DND-41 (cell line): ENCODE data around the gene PCK2.

Experiments
- ATAC-seq: fragments of 200-7000 bp; cut with Tn5 transposase; 3 replicates; pipeline ENCODE4 v1.9.1; 2021; ENCODE audit warnings: low read depth; ENCODE audit not compliant: insufficient read depth
- DNase-seq: peaks from one replicate; pipeline ENCODE4 v3.0.0-alpha.2; 2020
- H2AFZ ChIP-seq: 2 replicates; pipeline ENCODE4 v1.6.0; 2012; ENCODE audit warnings: low read depth, low read length
- H3K27ac ChIP-seq: 2 replicates; pipeline ENCODE4 v1.5.1; 2012; ENCODE audit warnings: low read length, inconsistent platforms
- H3K27me3 ChIP-seq: fragments of 200-600 bp; sonication (generic); 2 replicates; pipeline ENCODE4 v1.6.0; 2012; ENCODE audit warnings: low read length, mild to moderate bottlenecking, inconsistent platforms; ENCODE audit not compliant: insufficient read depth, poor library complexity
- H3K36me3 ChIP-seq: 2 replicates; pipeline ENCODE4 v1.5.1; 2012; ENCODE audit warnings: low read length, inconsistent platforms; ENCODE audit not compliant: insufficient read depth
- H3K4me1 ChIP-seq: 2 replicates; pipeline ENCODE4 v1.5.1; 2012; ENCODE audit warnings: mild to moderate bottlenecking, low read length; ENCODE audit not compliant: insufficient read depth
- H3K4me2 ChIP-seq: 2 replicates; pipeline ENCODE4 v1.6.0; 2012; ENCODE audit warnings: mild to moderate bottlenecking, moderate library complexity, low read length, inconsistent platforms; ENCODE audit not compliant: insufficient read depth
- H3K4me3 ChIP-seq, 2 experiments: fragments of 200-600 bp in 1 of 2; shearing (Covaris generic) in 1 of 2; 2 replicates each; pipeline ENCODE4 v1.5.1; 2012 to 2016; ENCODE audit warnings: inconsistent platforms in 2 of 2, low read length in 2 of 2, mild to moderate bottlenecking in 2 of 2, low read depth in 1 of 2, moderate library complexity in 1 of 2
- H3K79me2 ChIP-seq: 2 replicates; pipeline ENCODE4 v1.6.0; 2012; ENCODE audit warnings: low read length, inconsistent platforms; ENCODE audit not compliant: insufficient read depth
- H3K9ac ChIP-seq: 2 replicates; pipeline ENCODE4 v1.6.0; 2012; ENCODE audit warnings: low read depth, mild to moderate bottlenecking, inconsistent platforms, low read length, moderate library complexity
- H3K9me3 ChIP-seq: 2 replicates; pipeline ENCODE4 v1.5.1; 2012; ENCODE audit warnings: low read length, moderate library complexity, mild to moderate bottlenecking, inconsistent platforms; ENCODE audit not compliant: insufficient read depth, severe bottlenecking
- H4K20me1 ChIP-seq: 2 replicates; pipeline ENCODE4 v1.6.0; 2012; ENCODE audit warnings: low read length; ENCODE audit not compliant: insufficient read depth
- CTCF ChIP-seq: IDR thresholded peaks from 2 replicates; pipeline ENCODE4 v1.5.1; 2012; ENCODE audit warnings: borderline replicate concordance, low read length, moderate library complexity, mild to moderate bottlenecking; ENCODE audit not compliant: poor library complexity, severe bottlenecking; ENCODE audit errors: extremely low read depth
- EZH2 ChIP-seq: IDR thresholded peaks from 3 replicates; pipeline ENCODE4 v1.6.1; 2012; ENCODE audit warnings: borderline replicate concordance, low read depth, mild to moderate bottlenecking, moderate library complexity, low read length, inconsistent platforms; ENCODE audit not compliant: severe bottlenecking

The PCK2 gene

GRCh38 chr14:24071836-24072430, 22.2 kb upstream of the PCK2 start:
- Histone ChIP-seq H4K20me1 (peaks cover 6% of the 10 kb centered on the region; the same call in 1 of the 2 replicates), H3K9ac (no peak overlapping the region), H2AFZ (no peak overlapping the region), H3K27me3 (no peaks in the 10 kb centered on the region), H3K9me3 (no peaks in the 10 kb centered on the region), H3K4me2 (no peak overlapping the region), H3K27ac (no peak overlapping the region), H3K79me2 (no peaks in the 10 kb centered on the region), H3K36me3 (no peaks in the 10 kb centered on the region), H3K4me3 (no peak overlapping the region), H3K4me1 (no peaks in the 10 kb centered on the region)
- ATAC-seq: no peak
- no peak for DNase-seq
- TF ChIP-seq CTCF (no peak), EZH2 (no peak)

GRCh38 chr14:24072436-24072835, 21.7 kb upstream of the PCK2 start:
- H3K9me3 ChIP-seq: no peaks in the 10 kb centered on the region
- no peak overlapping the region for H3K9ac ChIP-seq
- H2AFZ ChIP-seq: no peak overlapping the region
- no peaks in the 10 kb centered on the region for H3K36me3 ChIP-seq
- no peaks in the 10 kb centered on the region for H3K4me1 ChIP-seq
- no peak overlapping the region for H3K4me2 ChIP-seq
- DNase-seq: no peak
- no peak overlapping the region for H3K4me3 ChIP-seq
- TF ChIP-seq EZH2: no peak
- no peak for TF ChIP-seq CTCF
- H4K20me1 ChIP-seq: peaks cover 6% of the 10 kb centered on the region; the same call in 1 of the 2 replicates
- ATAC-seq: no peak
- no peak overlapping the region for H3K27ac ChIP-seq
- H3K79me2 ChIP-seq: no peaks in the 10 kb centered on the region
- no peaks in the 10 kb centered on the region for H3K27me3 ChIP-seq

DNA sequence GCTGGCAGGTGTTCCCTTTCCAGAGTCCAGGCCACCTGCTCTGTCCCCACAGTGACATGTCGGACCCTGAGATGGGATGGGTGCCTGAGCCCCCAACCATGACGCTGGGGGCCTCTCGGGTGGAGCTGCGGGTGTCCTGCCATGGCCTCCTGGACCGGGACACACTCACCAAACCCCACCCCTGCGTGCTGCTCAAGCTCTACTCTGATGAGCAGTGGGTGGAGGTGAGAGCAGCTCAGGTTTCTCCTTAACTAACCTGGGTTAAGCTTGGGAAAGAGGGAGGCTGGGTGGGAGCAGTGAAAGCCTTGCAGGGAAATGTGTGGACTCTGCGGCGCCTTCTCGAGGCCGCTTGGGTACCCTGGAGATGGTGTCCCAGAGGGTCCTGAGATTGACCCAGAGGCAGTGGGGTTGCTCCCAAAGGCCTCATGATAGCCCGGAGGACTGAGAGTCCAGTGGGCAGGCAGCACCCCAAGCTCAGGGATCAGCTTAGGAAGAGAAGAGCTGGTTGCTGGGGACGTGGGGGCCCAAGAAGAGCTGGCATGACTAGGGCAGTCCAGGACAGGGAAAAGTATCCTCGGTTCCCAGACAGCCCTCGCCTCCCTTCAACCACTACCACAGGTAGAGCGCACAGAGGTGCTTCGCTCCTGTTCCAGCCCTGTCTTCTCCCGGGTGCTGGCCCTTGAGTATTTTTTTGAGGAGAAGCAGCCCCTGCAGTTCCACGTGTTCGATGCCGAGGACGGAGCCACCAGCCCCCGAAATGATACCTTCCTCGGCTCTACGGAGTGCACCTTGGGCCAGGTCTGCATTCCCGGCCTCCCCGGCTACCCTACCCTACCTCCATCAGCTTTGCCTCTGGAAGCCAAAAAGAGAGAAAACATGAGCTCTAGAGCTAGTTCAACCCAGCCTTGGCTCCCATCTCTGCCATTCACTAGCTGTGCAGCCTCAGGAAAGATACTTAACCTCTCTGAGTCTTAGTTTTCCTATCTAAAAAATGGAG, 20.9 kb upstream of the PCK2 start:
- H3K27ac ChIP-seq: no peak overlapping the region

More for the DNA sequence above, 20.9 kb upstream of the PCK2 start:
- ATAC-seq (no peak), DNase-seq (no peak)
- TF ChIP-seq CTCF (no peak), EZH2 (no peak)
- Histone ChIP-seq H3K36me3 (no peaks in the 10 kb centered on the region), H3K9ac (no peak overlapping the region), H2AFZ (no peak overlapping the region), H3K9me3 (no peaks in the 10 kb centered on the region), H3K79me2 (no peaks in the 10 kb centered on the region), H3K4me1 (no peaks in the 10 kb centered on the region), H3K4me3 (no peak overlapping the region), H4K20me1 (peaks cover 6% of the 10 kb centered on the region; the same call in 1 of the 2 replicates), H3K27me3 (no peaks in the 10 kb centered on the region), H3K4me2 (no peak overlapping the region)
